Upper lobe of left lung (tissue), 4 donors: Measurements from ENCODE around the gene PRKCH.

Experiments used
- CTCF ChIP-seq, 6 experiments: fragments of 450-650 bp in 4 of 6; fragments of 200-600 bp in 2 of 6; sonication (generic) in 2 of 6; IDR thresholded peaks; one replicate each; pipeline ENCODE4 v1.5.1; 2016 to 2019; ENCODE audit warnings: antibody characterized with exemption in 6 of 6
- EP300 ChIP-seq, 4 donors: sonication (generic); formaldehyde crosslinking; IDR thresholded peaks; one replicate each; pipeline ENCODE4 v1.5.1; 2017; ENCODE audit warnings: antibody characterized with exemption in 4 of 4, control low read depth in 2 of 4
- POLR2A ChIP-seq, 4 donors: fragments of 450-650 bp; IDR thresholded peaks; one replicate each; pipeline ENCODE4 v1.5.1; 2016 to 2017; ENCODE audit warnings: antibody characterized with exemption in 4 of 4, mild to moderate bottlenecking in 2 of 4
- POLR2AphosphoS5 ChIP-seq, 2 donors: sonication (generic); formaldehyde crosslinking; IDR thresholded peaks; one replicate each; pipeline ENCODE4 v1.5.1; 2017; ENCODE audit warnings: antibody characterized with exemption in 2 of 2

- TF ChIP-seq CTCF (IDR thresholded peaks at IDR 0.05) (no peak), EP300 (IDR thresholded peaks at IDR 0.05) (no peak), POLR2AphosphoS5 (IDR thresholded peaks at IDR 0.05) (no peak), POLR2A (IDR thresholded peaks at IDR 0.05) (no peak)
Measured at GRCh38 chr14:61452452-61452851, 131.1 kb downstream of the PRKCH start.
